HCT116 (cell line): ENCODE measurements around the gene GMDS. TPM values are rescaled to one million over a fixed set of nuclear protein-coding genes. Genes with fewer than 3 reads are reported as not detected.

Experiments
- ATAC-seq: fragments of 200-7000 bp; cut with Tn5 transposase; 2 replicates; pipeline ENCODE4 v1.9.1; 2020; ENCODE audit warnings: mild to moderate bottlenecking, moderate library complexity
- BruUV-seq: library from RNA; stranded (reverse); fragments of 400-500 nt; replicated peaks from 2 replicates; lab custom pipeline; 2021; lab: Mats Ljungman, UMichigan
- CTCF ChIA-PET: fragments of 300-600 bp; sonication (Branson Sonifier 250); formaldehyde crosslinking; loops from one replicate; lab custom pipeline; 2021; ENCODE audit warnings: antibody characterized with exemption; lab: Charles Lee
- POLR2A ChIA-PET: fragments of 300-600, 350-600 bp; sonication (Branson Sonifier 250); formaldehyde crosslinking; loops from one replicate; lab custom pipeline; 2021; ENCODE audit warnings: antibody characterized with exemption; lab: Charles Lee
- RAD21 ChIA-PET, 2 experiments: fragments of 300-600 bp; sonication (Branson Sonifier 250); formaldehyde crosslinking; loops; one replicate each; lab custom pipeline; 2023; ENCODE audit warnings: low total read pairs in 2 of 2; ENCODE audit not compliant: uncharacterized antibody in 2 of 2, unreplicated experiment in 2 of 2, low non-redundant PET in 1 of 2; lab: Charles Lee
- DNase-seq: peaks from one replicate; pipeline ENCODE4 v3.0.0-alpha.2; 2010; ENCODE audit warnings: low read depth, low spot score
- H2AFZ ChIP-seq: fragments of 200-600 bp; shearing (Covaris generic), sonication (generic); 2 replicates; pipeline ENCODE4 v1.6.1; 2017; ENCODE audit warnings: low read depth, mixed run types, mixed read lengths, antibody characterized with exemption, low read length; ENCODE audit not compliant: poor library complexity, severe bottlenecking
- H3K27ac ChIP-seq: 2 replicates; pipeline ENCODE4 v1.5.1; 2012; ENCODE audit warnings: low read depth, low read length
- H3K27me3 ChIP-seq: fragments of 200-600 bp; sonication (generic); 2 replicates; pipeline ENCODE4 v1.6.1; 2016; ENCODE audit warnings: mixed run types, low read length, mixed read lengths; ENCODE audit not compliant: insufficient read depth
- H3K36me3 ChIP-seq, 2 experiments: fragments of 200-500 bp in 1 of 2; fragments of 200-600 bp in 1 of 2; sonication (Bioruptor generic) in 1 of 2; sonication (generic) in 1 of 2; 2 replicates each; pipeline versions ENCODE4 v1.5.1 to v1.6.1; 2014 to 2016; ENCODE audit warnings: low read length in 2 of 2, inconsistent platforms in 1 of 2, mixed read lengths in 1 of 2, mixed run types in 1 of 2; ENCODE audit not compliant: insufficient read depth in 2 of 2, control insufficient read depth in 1 of 2
- H3K4me1 ChIP-seq, 2 experiments: fragments of 200-600 bp in 1 of 2; sonication (generic) in 1 of 2; 2 replicates each; pipeline versions ENCODE4 v1.5.1 to v1.6.1; 2012 to 2017; ENCODE audit warnings: low read length in 2 of 2, inconsistent platforms in 1 of 2, mild to moderate bottlenecking in 1 of 2, mixed read lengths in 1 of 2, mixed run types in 1 of 2, moderate library complexity in 1 of 2; ENCODE audit not compliant: insufficient read depth in 2 of 2, control insufficient read depth in 1 of 2
- H3K4me2 ChIP-seq: fragments of 200-600 bp; sonication (generic); 2 replicates; pipeline ENCODE4 v1.6.1; 2017; ENCODE audit warnings: mixed run types, low read length, mixed read lengths
- H3K4me3 ChIP-seq, 2 experiments: fragments of 200-600 bp in 1 of 2; sonication (generic) in 1 of 2; replicated peaks in 1 of 2; 2 replicates each; pipeline ENCODE4 v1.5.1; 2011 to 2016; ENCODE audit warnings: low read length in 2 of 2, control low read depth in 1 of 2, low read depth in 1 of 2, mild to moderate bottlenecking in 1 of 2, mixed read lengths in 1 of 2, mixed run types in 1 of 2
- H3K79me2 ChIP-seq: fragments of 200-600 bp; sonication (generic); 2 replicates; pipeline ENCODE4 v1.6.1; 2017; ENCODE audit warnings: mild to moderate bottlenecking, mixed run types, low read length, moderate library complexity, mixed read lengths; ENCODE audit not compliant: insufficient read depth
- H3K9ac ChIP-seq: fragments of 200-600 bp; sonication (generic); 2 replicates; pipeline ENCODE4 v1.6.1; 2016; ENCODE audit warnings: low read length, mixed read lengths
- H3K9me2 ChIP-seq: fragments of 200-600 bp; sonication (generic), shearing (Covaris generic); 2 replicates; pipeline ENCODE4 v1.6.1; 2017; ENCODE audit warnings: mixed run types, mild to moderate bottlenecking, moderate library complexity; ENCODE audit not compliant: insufficient read depth
- H3K9me3 ChIP-seq, 2 experiments: fragments of 200-500 bp in 1 of 2; fragments of 200-600 bp in 1 of 2; sonication (Bioruptor generic) in 1 of 2; sonication (generic) in 1 of 2; 2 replicates each; pipeline ENCODE4 v1.6.1; 2014 to 2017; ENCODE audit warnings: low read length in 2 of 2, mixed read lengths in 2 of 2, inconsistent platforms in 1 of 2, low read depth in 1 of 2, mild to moderate bottlenecking in 1 of 2, mixed run types in 1 of 2, moderate library complexity in 1 of 2; ENCODE audit not compliant: control insufficient read depth in 1 of 2, insufficient read depth in 1 of 2
- H4K20me1 ChIP-seq: fragments of 200-600 bp; sonication (generic), shearing (Covaris generic); 2 replicates; pipeline ENCODE4 v1.6.1; 2017; ENCODE audit warnings: mixed run types, mild to moderate bottlenecking, moderate library complexity; ENCODE audit not compliant: insufficient read depth
- ATF3 ChIP-seq: IDR thresholded peaks from 2 replicates; pipeline ENCODE4 v1.6.1; 2012
- CEBPB ChIP-seq: IDR thresholded peaks from 2 replicates; pipeline ENCODE4 v1.6.1; 2012; ENCODE audit warnings: low read depth
- EGR1 ChIP-seq: IDR thresholded peaks from 2 replicates; pipeline ENCODE4 v1.6.1; 2012; ENCODE audit warnings: low read depth
- ELF1 ChIP-seq: IDR thresholded peaks from 2 replicates; pipeline ENCODE4 v1.6.1; 2012; ENCODE audit warnings: low read depth, borderline replicate concordance
- FOSL1 ChIP-seq: IDR thresholded peaks from 2 replicates; pipeline ENCODE4 v1.6.1; 2012; ENCODE audit warnings: low read depth
- MAX ChIP-seq: IDR thresholded peaks from 2 replicates; pipeline ENCODE4 v1.6.1; 2012
- POLR2AphosphoS5 ChIP-seq: IDR thresholded peaks from 2 replicates; pipeline ENCODE4 v1.6.1; 2011; ENCODE audit warnings: mild to moderate bottlenecking, low read depth, low read length, moderate library complexity
- REST ChIP-seq: IDR thresholded peaks from 2 replicates; pipeline ENCODE4 v1.6.1; 2012; ENCODE audit warnings: low read depth
- TCF7L2 ChIP-seq: IDR thresholded peaks from 2 replicates; pipeline ENCODE4 v1.7.0; 2011; ENCODE audit warnings: borderline replicate concordance, inconsistent platforms; ENCODE audit not compliant: insufficient read depth, insufficient read length; ENCODE audit errors: extremely low read depth
- ZBTB33 ChIP-seq: IDR thresholded peaks from 2 replicates; pipeline ENCODE4 v1.6.1; 2011; ENCODE audit warnings: mild to moderate bottlenecking, low read length, moderate library complexity; ENCODE audit not compliant: insufficient replicate concordance; ENCODE audit errors: extremely low read depth
- ZNF274 ChIP-seq: fragments of 200-500 bp; sonication (Bioruptor generic); IDR thresholded peaks from 2 replicates; pipeline ENCODE4 v1.6.1; 2014; ENCODE audit warnings: mild to moderate bottlenecking, low read depth, low read length, inconsistent platforms
- intact Hi-C: fragments of 100-400 bp; cut with micrococcal nuclease; formaldehyde crosslinking; loops from 2 replicates; pipeline ENCODE4 v1.10.0; 2022
- total RNA-seq: library from RNA; stranded (reverse); gene quantifications from one replicate; pipeline ENCODE4 v1.2.1, GENCODE V29; 2021; ENCODE audit not compliant: unreplicated experiment

GMDS gene
- total RNA-seq, 1 experiment from 2014 or later, result 34.4 TPM

GRCh38 chr6:2178125-2178524 lies 67.3 kb downstream of the GMDS start:
- Histone ChIP-seq H3K36me3 (no peaks in the 10 kb centered on the region), H3K27ac (no peak overlapping the region), H3K79me2 (no peaks in the 10 kb centered on the region), H3K9me2 (no peaks in the 10 kb centered on the region), H3K27me3 (no peaks in the 10 kb centered on the region), H3K4me3 (no peak overlapping the region), H3K9ac (no peak overlapping the region), H3K4me2 (no peak overlapping the region), H3K4me1 (no peaks in the 10 kb centered on the region), H3K9me3 (no peaks in the 10 kb centered on the region; a peak in 1 of 4 replicates), H2AFZ (no peak overlapping the region), H4K20me1 (no peaks in the 10 kb centered on the region)
- no TSS peak for BruUV-seq
- TF ChIP-seq ELF1, result no peak
- TF ChIP-seq ATF3, result no peak
- TF ChIP-seq TCF7L2, result no peak
- TF ChIP-seq MAX, result no peak
- TF ChIP-seq ZNF274, result no peak
- TF ChIP-seq FOSL1, result no peak
- TF ChIP-seq POLR2AphosphoS5, result no peak
- no peak for TF ChIP-seq REST
- no peak for TF ChIP-seq CEBPB
- no peak for TF ChIP-seq ZBTB33
- no peak for TF ChIP-seq EGR1
- CTCF ChIA-PET, result no interaction called here
- POLR2A ChIA-PET, result no interaction called here
- ATAC-seq (no peak), DNase-seq (no peak)
- RAD21 ChIA-PET, result no interaction called here
- intact Hi-C loops, result no loop called here
